Stimulated activated CD4-positive, alpha-beta T cell treated with anti-CD3 and anti-CD28 coated beads, TNF-alpha, amount 100 ng/mL, for 1 hour (primary cell): Measurements from ENCODE around the gene PRSS3.
"Not testable (repeated sequence)": the region's sequence is repeated elsewhere in the genome, so short reads cannot be mapped to it uniquely, and the experiment has no call there.

ENCODE experiments used
- DNase-seq, 3 donors: peaks; one replicate each; pipeline ENCODE4 v3.0.0-alpha.2; 2020; ENCODE audit warnings: low read depth in 3 of 3, low spot score in 1 of 3

PRSS3 gene

DNA sequence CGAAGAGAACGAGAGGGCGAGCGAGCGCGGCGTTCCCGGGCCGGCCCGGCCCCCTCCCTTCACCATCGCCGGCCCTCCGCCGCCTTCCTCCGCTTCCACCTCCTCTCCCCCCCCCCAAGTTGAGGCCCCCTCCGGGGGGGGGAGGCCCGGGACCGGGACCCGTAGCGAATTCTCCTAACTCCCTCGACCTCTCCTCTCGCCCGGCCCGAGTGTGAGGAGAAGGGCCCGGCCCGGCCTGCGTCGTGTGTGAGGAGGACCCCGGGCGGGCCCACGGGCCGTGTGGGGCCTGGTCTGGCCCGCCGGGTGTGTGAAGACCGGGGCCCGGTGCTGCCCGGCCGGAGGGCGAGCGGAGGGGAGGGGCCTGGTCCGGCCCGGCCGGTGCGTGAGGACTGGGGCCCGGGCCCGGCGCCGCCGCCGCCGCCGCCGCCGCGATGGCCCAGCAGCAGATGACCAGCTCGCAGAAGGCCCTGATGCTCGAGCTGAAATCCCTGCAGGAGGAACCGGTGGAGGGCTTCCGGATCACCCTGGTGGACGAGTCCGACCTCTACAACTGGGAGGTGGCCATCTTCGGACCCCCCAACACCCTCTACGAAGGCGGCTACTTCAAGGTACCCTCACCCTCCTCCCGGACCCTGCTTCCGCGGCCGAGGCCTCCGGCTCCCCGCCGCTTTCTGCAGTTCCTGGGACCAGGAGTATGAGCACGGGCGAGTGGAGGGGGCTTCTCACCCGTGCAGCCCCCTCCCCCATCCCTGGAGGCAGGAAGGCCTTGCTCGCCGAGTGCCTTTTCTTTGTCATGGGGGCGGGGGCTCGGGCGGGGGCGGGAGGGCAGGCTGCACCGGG, 22.2 kb downstream of the PRSS3 start:
- DNase-seq = peak in 1 of 3 donors; percentile 39

DNA sequence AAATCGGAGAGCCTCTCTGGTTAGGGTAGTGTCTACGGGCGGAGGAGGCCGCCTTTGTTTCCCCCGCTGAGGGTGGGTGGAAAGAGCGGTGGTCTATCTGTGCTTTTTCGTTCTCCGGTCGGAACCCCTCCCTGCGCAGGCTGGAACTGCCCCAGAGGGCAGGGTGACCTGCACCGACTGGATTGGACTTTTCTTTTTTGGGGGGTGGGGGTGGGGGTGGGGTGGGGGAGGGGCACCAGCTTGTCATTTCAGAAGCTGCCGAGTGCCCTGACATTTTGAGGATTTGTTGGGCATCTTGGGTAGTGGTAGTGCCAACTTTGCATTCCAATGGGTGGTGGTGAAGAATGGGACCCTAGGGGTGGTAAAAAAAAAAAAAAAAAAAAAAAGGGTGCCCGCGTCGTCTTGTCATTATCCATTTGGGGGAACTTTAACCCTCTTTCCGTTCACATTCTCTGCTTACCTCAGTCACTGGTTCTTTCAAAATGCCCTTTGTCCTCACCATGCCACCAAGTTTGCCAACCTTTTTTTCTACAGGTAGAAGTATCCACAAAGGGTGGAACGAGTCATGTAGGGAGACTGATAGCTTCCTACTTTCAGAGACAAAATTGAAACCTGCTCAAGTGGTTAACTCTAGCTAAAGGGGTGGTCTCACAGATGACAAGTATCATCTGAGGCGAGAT, 22.9 kb downstream of the PRSS3 start:
- DNase-seq = peak in 2 of 3 donors; percentile 8 to 23

- DNase-seq = no peak
Observed at GRCh38 chr9:33818847-33819500, 23.6 kb downstream of the PRSS3 start.

DNA sequence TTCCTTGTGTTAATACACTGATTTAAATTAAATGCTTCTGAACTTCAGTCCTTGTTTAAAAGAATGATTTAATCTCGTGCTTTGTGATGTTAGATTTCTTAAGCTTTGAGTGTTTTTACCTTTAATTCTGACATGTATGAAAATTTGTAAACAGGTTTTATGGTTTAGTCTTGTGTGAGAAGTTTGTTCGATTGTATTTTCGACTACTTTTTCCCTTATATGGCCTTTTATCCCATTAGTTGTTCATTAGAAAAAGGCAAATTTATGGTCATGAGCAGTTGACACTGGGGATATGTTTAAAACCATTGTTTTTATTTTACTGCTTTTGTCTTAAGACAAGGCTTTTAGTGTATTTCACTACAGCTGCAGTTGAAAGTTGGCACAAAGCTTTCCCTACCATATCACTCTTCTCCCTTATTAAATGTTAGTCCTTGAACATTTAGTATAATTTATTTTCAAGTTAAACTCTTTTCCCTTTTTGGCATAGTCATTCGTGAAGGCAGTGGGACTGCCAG, 24.9 kb downstream of the PRSS3 start:
- DNase-seq = no peak

DNA sequence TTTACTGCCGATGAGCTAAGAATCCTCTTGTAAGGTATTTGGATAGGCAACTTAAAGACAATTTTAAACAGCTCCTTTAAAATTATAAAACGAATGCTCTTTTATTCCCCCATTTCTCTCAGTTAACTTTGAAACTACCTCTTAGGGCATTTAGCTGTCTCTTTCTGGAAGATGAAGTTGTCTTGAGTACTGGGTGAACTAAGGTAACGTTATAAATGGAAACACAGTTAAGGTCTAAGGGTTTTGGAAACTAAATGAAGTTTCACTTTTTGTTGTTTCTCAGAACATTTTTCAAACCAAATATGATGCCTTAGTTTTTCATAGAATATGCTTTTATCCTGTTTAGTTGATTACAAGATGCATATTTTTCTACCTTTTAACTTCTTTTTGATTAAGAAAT, 28.4 kb downstream of the PRSS3 start:
- no peak for DNase-seq

GRCh38 chr9:33827285-33827684, 31.9 kb downstream of the PRSS3 start:
- not testable (repeated sequence) for DNase-seq

DNA sequence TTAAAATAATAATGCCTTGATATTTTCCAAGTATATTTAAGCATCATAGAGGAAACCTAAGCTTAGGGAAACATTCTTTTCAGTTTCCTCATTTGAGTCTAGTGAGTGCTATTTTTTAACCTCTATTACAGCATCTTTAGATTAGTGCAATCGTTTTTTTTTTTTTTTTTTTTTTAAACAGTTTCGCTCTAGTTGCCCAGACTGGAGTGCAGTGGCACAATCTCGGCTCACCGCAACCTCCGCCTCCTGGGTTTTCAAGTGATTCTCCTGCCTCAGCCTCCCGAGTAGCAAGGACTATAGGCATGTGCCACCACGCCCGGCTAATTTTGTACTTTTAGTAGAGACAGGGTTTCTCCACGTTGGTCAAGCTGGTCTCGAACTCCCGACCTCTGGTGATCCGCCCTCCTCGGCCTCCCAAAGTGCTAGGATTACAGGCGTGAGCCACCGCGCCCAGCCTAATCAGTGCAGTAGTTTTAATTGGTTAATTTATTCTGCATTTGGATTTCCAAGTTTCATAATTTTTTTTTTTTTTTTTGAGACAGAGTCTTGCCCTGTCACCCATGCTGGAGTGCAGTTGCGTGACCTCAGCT, 34.4 kb downstream of the PRSS3 start:
- DNase-seq = not testable (repeated sequence)

GRCh38 chr9:33835625-33836260, 40.4 kb downstream of the PRSS3 start:
- DNase-seq = no peak

GRCh38 chr9:33836261-33836660, 40.9 kb downstream of the PRSS3 start:
- DNase-seq = not testable (repeated sequence)

DNA sequence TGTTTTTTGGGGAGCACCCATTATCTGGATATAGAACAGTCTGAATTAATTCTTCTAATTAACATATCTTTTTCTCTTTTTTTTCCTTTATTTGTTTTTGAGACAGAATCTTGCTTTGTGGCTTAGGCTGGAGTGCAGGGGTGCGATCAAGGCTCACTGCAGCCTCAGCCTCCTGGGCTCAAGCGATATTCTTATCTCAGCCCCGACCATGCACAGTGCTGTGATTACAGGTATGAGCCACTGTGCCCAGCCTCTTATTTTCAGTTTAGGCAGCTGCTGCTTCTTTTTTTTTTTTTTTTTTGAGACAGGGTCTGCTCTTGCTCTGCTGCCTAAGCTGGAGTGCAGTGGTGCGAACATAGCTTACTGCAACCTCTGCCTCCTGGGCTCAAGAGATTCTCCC, 41.8 kb downstream of the PRSS3 start:
- DNase-seq = no peak

DNA sequence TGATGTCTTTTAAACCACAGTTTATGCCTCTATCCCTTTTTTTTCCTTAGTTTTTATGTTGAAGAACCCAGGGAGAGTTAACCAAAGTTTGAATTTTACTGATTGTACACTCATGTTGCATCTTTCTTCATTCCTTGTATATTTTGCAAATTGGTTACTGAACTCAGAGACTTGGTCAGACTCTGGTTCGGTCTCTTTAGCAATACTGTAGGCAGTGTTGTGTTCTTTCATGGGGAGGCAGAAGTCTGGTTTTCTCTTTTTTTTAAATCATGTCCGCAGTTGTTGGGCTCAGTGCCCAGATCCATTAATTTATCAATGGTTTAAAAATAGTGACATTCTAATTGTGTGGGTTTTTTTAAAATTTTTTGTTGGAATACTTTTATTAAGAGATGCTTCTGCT, 45.0 kb downstream of the PRSS3 start:
- no peak for DNase-seq

- no peak for DNase-seq
Observed at GRCh38 chr9:33843312-33843961, 48.1 kb downstream of the PRSS3 start.

- no peak for DNase-seq
Observed at GRCh38 chr9:33846231-33846630, 50.9 kb downstream of the PRSS3 start.

DNA sequence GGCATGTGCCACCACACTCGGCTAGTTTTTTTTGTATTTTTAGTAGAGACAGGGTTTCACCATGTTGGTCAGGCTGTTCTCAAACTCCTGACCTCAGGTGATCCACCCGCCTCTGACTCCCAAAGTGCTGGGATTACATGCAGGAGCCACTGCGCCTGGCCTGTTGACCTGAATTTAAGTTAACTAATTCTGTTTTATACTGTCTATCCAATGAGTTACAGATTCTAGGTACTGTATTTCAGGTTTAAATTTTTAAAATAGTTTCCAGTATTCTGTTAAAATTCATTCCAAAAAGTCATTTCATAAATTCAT, 52.5 kb downstream of the PRSS3 start:
- not testable (repeated sequence) for DNase-seq
